GM19395 (cell line): ENCODE results near the gene DGCR6L.
"Not testable (repeated sequence)": the region's sequence is repeated elsewhere in the genome, so short reads cannot be mapped to it uniquely, and the experiment has no call there.

Experiments used
- ATAC-seq: cut with Tn5 transposase; IDR thresholded peaks from one replicate; pipeline ENCODE4 v1.9.1; 2021; ENCODE audit warnings: mild to moderate bottlenecking, moderate library complexity; ENCODE audit not compliant: unreplicated experiment

DGCR6L gene

GRCh38 chr22:20328569-20328930 is 8.7 kb upstream of the DGCR6L start:
- not testable (repeated sequence) for ATAC-seq

- ATAC-seq = not testable (repeated sequence)
Measured at GRCh38 chr22:20325996-20326395, 6.1 kb upstream of the DGCR6L start.

GRCh38 chr22:20324139-20324516 is 4.3 kb upstream of the DGCR6L start:
- ATAC-seq = no peak

- not testable (repeated sequence) for ATAC-seq
Measured at GRCh38 chr22:20321552-20322211, 1.8 kb upstream of the DGCR6L start.

- ATAC-seq = not testable (repeated sequence)
Measured at GRCh38 chr22:20320659-20321551, 1.0 kb upstream of the DGCR6L start.

- no peak for ATAC-seq
Measured at GRCh38 chr22:20319041-20319744, 667 bp downstream of the DGCR6L start.

GRCh38 chr22:20318043-20318688 is 1.7 kb downstream of the DGCR6L start:
- not testable (repeated sequence) for ATAC-seq

- not testable (repeated sequence) for ATAC-seq
Measured at GRCh38 chr22:20317402-20318042, 2.3 kb downstream of the DGCR6L start.

GRCh38 chr22:20316844-20317401 is 2.9 kb downstream of the DGCR6L start:
- no peak for ATAC-seq

GRCh38 chr22:20316217-20316843 is 3.5 kb downstream of the DGCR6L start:
- ATAC-seq = no peak

- no peak for ATAC-seq
Measured at GRCh38 chr22:20315337-20316216, 4.3 kb downstream of the DGCR6L start.

- not testable (repeated sequence) for ATAC-seq
Measured at GRCh38 chr22:20314741-20315336, 5.0 kb downstream of the DGCR6L start.

GRCh38 chr22:20314206-20314605 is 5.7 kb downstream of the DGCR6L start:
- ATAC-seq = not testable (repeated sequence)

GRCh38 chr22:20313306-20314077 is 6.4 kb downstream of the DGCR6L start:
- ATAC-seq = not testable (repeated sequence)

GRCh38 chr22:20312396-20313191 is 7.3 kb downstream of the DGCR6L start:
- no peak for ATAC-seq

- not testable (repeated sequence) for ATAC-seq
Measured at GRCh38 chr22:20311249-20312062, 8.4 kb downstream of the DGCR6L start.
